ENCODE measurements around the gene SCYL3.
"Not testable (repeated sequence)": the region's sequence is repeated elsewhere in the genome, so short reads cannot be mapped to it uniquely, and the experiment has no call there.

The SCYL3 gene

GRCh38 chr1:169816617-169817016, 77.1 kb downstream of the SCYL3 start:
- no peak for DNase-seq (ENCODE audit: low read depth, low spot score)

- no peak for DNase-seq (ENCODE audit: low read depth, low spot score)
Measured at GRCh38 chr1:169814265-169814664, 79.4 kb downstream of the SCYL3 start.

- no peak for DNase-seq (ENCODE audit: low read depth, low spot score)
Measured at GRCh38 chr1:169812131-169812530, 81.6 kb downstream of the SCYL3 start.

GRCh38 chr1:169811418-169812035, 82.2 kb downstream of the SCYL3 start:
- DNase-seq (ENCODE audit: low read depth, low spot score) = not testable (repeated sequence)

GRCh38 chr1:169809370-169810095, 84.2 kb downstream of the SCYL3 start:
- DNase-seq (ENCODE audit: low read depth, low spot score) = no peak

- no peak for DNase-seq (ENCODE audit: low read depth, low spot score)
Measured at GRCh38 chr1:169804941-169805340, 88.8 kb downstream of the SCYL3 start.

GRCh38 chr1:169802888-169803287, 90.8 kb downstream of the SCYL3 start:
- DNase-seq (ENCODE audit: low read depth, low spot score) = no peak

Data from iPS DF 19.7 (cell line).